BLaER1 (cell line): Measurements from ENCODE around the gene SGMS1.
A peak's percentile ranks its signal among the peaks of the same experiment; 100 is the strongest.
"Not testable (repeated sequence)": the region's sequence is repeated elsewhere in the genome, so short reads cannot be mapped to it uniquely, and the experiment has no call there.

ENCODE experiments used
- H3K27ac ChIP-seq: shearing (Covaris generic); formaldehyde crosslinking; 2 replicates; pipeline ENCODE4 v1.8.1; 2022
- H3K27me3 ChIP-seq: shearing (Covaris generic); formaldehyde crosslinking; 2 replicates; pipeline ENCODE4 v1.8.1; 2022
- H3K36me3 ChIP-seq: shearing (Covaris generic); formaldehyde crosslinking; 2 replicates; pipeline ENCODE4 v1.8.1; 2022
- H3K4me1 ChIP-seq: shearing (Covaris generic); formaldehyde crosslinking; 2 replicates; pipeline ENCODE4 v1.8.1; 2022
- H3K4me2 ChIP-seq: shearing (Covaris generic); formaldehyde crosslinking; 2 replicates; pipeline ENCODE4 v1.8.1; 2022
- H3K4me3 ChIP-seq: shearing (Covaris generic); formaldehyde crosslinking; 2 replicates; pipeline ENCODE4 v1.8.1; 2022
- H3K9ac ChIP-seq: shearing (Covaris generic); formaldehyde crosslinking; 2 replicates; pipeline ENCODE4 v1.8.1; 2022
- H3K9me3 ChIP-seq: shearing (Covaris generic); formaldehyde crosslinking; 2 replicates; pipeline ENCODE4 v1.8.1; 2022
- H4K20me1 ChIP-seq: shearing (Covaris generic); formaldehyde crosslinking; 2 replicates; pipeline ENCODE4 v1.8.1; 2022
- Cebpa-rat ChIP-seq: shearing (Covaris generic); IDR thresholded peaks from 2 replicates; pipeline ENCODE4 v1.8.1; 2022

SGMS1 gene

GRCh38 chr10:50653758-50654157, 30.0 kb upstream of the SGMS1 start:
- Histone ChIP-seq H3K9ac (no peak overlapping the region), H3K4me2 (peak overlapping the region; percentile 72), H4K20me1 (no peaks in the 10 kb centered on the region), H3K27me3 (no peaks in the 10 kb centered on the region), H3K36me3 (no peaks in the 10 kb centered on the region), H3K4me1 (peaks cover 36% of the 10 kb centered on the region), H3K9me3 (no peaks in the 10 kb centered on the region), H3K27ac (peak overlapping the region; percentile 53), H3K4me3 (0 out of 2 replicates have a peak overlapping the region, but pooled peaks have one; percentile 16)
- TF ChIP-seq Cebpa-rat: no peak

- H3K4me2 ChIP-seq: peak overlapping the region; percentile 72
- no peaks in the 10 kb centered on the region for H4K20me1 ChIP-seq
- no peak for TF ChIP-seq Cebpa-rat
- H3K9ac ChIP-seq: no peak overlapping the region
- H3K27me3 ChIP-seq: no peaks in the 10 kb centered on the region
- no peaks in the 10 kb centered on the region for H3K9me3 ChIP-seq
- no peaks in the 10 kb centered on the region for H3K36me3 ChIP-seq
- peak overlapping the region; percentile 16; the same call in 1 of the 2 replicates for H3K4me3 ChIP-seq
- H3K4me1 ChIP-seq: peaks cover 39% of the 10 kb centered on the region
- H3K27ac ChIP-seq: peak overlapping the region; percentile 53; the same call in 1 of the 2 replicates
Observed at GRCh38 chr10:50653142-50653541, 29.4 kb upstream of the SGMS1 start.

- no peak overlapping the region for H3K9ac ChIP-seq
- H3K4me1 ChIP-seq: peaks cover 43% of the 10 kb centered on the region
- no peak overlapping the region for H3K27ac ChIP-seq
- H3K4me2 ChIP-seq: no peak overlapping the region
- H3K27me3 ChIP-seq: no peaks in the 10 kb centered on the region
- no peaks in the 10 kb centered on the region for H3K9me3 ChIP-seq
- H3K36me3 ChIP-seq: no peaks in the 10 kb centered on the region
- no peak for TF ChIP-seq Cebpa-rat
- H3K4me3 ChIP-seq: no peak overlapping the region
- no peaks in the 10 kb centered on the region for H4K20me1 ChIP-seq
Observed at GRCh38 chr10:50651808-50652207, 28.1 kb upstream of the SGMS1 start.

- Histone ChIP-seq H3K9me3 (no peaks in the 10 kb centered on the region), H3K9ac (no peak overlapping the region), H3K36me3 (no peaks in the 10 kb centered on the region), H4K20me1 (no peaks in the 10 kb centered on the region), H3K4me3 (no peak overlapping the region), H3K4me1 (peaks cover 43% of the 10 kb centered on the region), H3K27ac (no peak overlapping the region), H3K27me3 (no peaks in the 10 kb centered on the region), H3K4me2 (no peak overlapping the region)
- TF ChIP-seq Cebpa-rat: no peak
Observed at GRCh38 chr10:50650481-50650880, 26.7 kb upstream of the SGMS1 start.

GRCh38 chr10:50648935-50649227, 25.1 kb upstream of the SGMS1 start:
- Histone ChIP-seq H3K4me1 (peaks cover 32% of the 10 kb centered on the region), H4K20me1 (no peaks in the 10 kb centered on the region), H3K36me3 (no peaks in the 10 kb centered on the region)

GRCh38 chr10:50648089-50648934, 24.6 kb upstream of the SGMS1 start:
- H3K9ac ChIP-seq: no peak overlapping the region
- no peaks in the 10 kb centered on the region for H3K9me3 ChIP-seq
- no peak for TF ChIP-seq Cebpa-rat
- H3K36me3 ChIP-seq: no peaks in the 10 kb centered on the region
- H4K20me1 ChIP-seq: no peaks in the 10 kb centered on the region
- no peaks in the 10 kb centered on the region for H3K27me3 ChIP-seq
- no peak overlapping the region for H3K27ac ChIP-seq
- no peak overlapping the region for H3K4me3 ChIP-seq
- peaks cover 27% of the 10 kb centered on the region for H3K4me1 ChIP-seq
- 0 out of 2 replicates have a peak overlapping the region, but pooled peaks have one; percentile 10 for H3K4me2 ChIP-seq

More at GRCh38 chr10:50648935-50649227, 25.1 kb upstream of the SGMS1 start:
- Histone ChIP-seq H3K4me3 (no peak overlapping the region), H3K9me3 (no peaks in the 10 kb centered on the region), H3K27me3 (no peaks in the 10 kb centered on the region), H3K9ac (no peak overlapping the region), H3K4me2 (no peak overlapping the region), H3K27ac (no peak overlapping the region)
- no peak for TF ChIP-seq Cebpa-rat

GRCh38 chr10:50647350-50647749, 23.6 kb upstream of the SGMS1 start:
- not testable (repeated sequence) for H3K4me3 ChIP-seq, H3K27ac ChIP-seq, H3K9ac ChIP-seq, H4K20me1 ChIP-seq, H3K4me2 ChIP-seq, H3K36me3 ChIP-seq, H3K9me3 ChIP-seq, H3K27me3 ChIP-seq
- peaks cover 17% of the 10 kb centered on the region for H3K4me1 ChIP-seq

- Histone ChIP-seq H3K4me1 (peaks cover 7% of the 10 kb centered on the region; the same call in 1 of the 2 replicates), H3K27me3 (no peaks in the 10 kb centered on the region), H3K9ac (no peak overlapping the region), H4K20me1 (no peaks in the 10 kb centered on the region), H3K4me3 (no peak overlapping the region), H3K27ac (no peak overlapping the region), H3K9me3 (no peaks in the 10 kb centered on the region), H3K4me2 (no peak overlapping the region), H3K36me3 (no peaks in the 10 kb centered on the region)
- no peak for TF ChIP-seq Cebpa-rat
Observed at GRCh38 chr10:50645236-50645635, 21.5 kb upstream of the SGMS1 start.

GRCh38 chr10:50641626-50642025, 17.9 kb upstream of the SGMS1 start:
- no peak overlapping the region for H3K27ac ChIP-seq
- H3K9ac ChIP-seq: no peak overlapping the region
- H3K9me3 ChIP-seq: no peaks in the 10 kb centered on the region
- no peaks in the 10 kb centered on the region for H4K20me1 ChIP-seq
- H3K27me3 ChIP-seq: no peaks in the 10 kb centered on the region
- H3K4me3 ChIP-seq: no peak overlapping the region
- H3K4me2 ChIP-seq: no peak overlapping the region
- no peak for TF ChIP-seq Cebpa-rat
- H3K36me3 ChIP-seq: no peaks in the 10 kb centered on the region
- no peaks in the 10 kb centered on the region for H3K4me1 ChIP-seq

- Histone ChIP-seq H3K4me1 (no peaks in the 10 kb centered on the region), H3K36me3 (no peaks in the 10 kb centered on the region), H3K9me3 (no peaks in the 10 kb centered on the region), H3K4me2 (no peak overlapping the region), H4K20me1 (no peaks in the 10 kb centered on the region), H3K9ac (no peak overlapping the region), H3K27ac (no peak overlapping the region), H3K27me3 (no peaks in the 10 kb centered on the region), H3K4me3 (no peak overlapping the region)
- TF ChIP-seq Cebpa-rat: no peak
Observed at GRCh38 chr10:50640238-50640637, 16.5 kb upstream of the SGMS1 start.
